Progenitor cell of endocrine pancreas (in vitro differentiated cells): ENCODE results near the gene ZNF222. TPM values are rescaled to one million over a fixed set of nuclear protein-coding genes. Genes with fewer than 3 reads are reported as not detected.

Experiments used
- DNase-seq: peaks from one replicate; pipeline ENCODE4 v3.0.0; 2021; ENCODE audit warnings: low spot score; ENCODE audit not compliant: unreplicated experiment
- H3K27ac Mint-ChIP-seq: 2 replicates; pipeline ENCODE4 v1.8.0; 2021; ENCODE audit warnings: mild to moderate bottlenecking, moderate library complexity, mixed read lengths
- H3K27me3 Mint-ChIP-seq: 2 replicates; pipeline ENCODE4 v1.8.0; 2021; ENCODE audit warnings: mixed read lengths
- H3K36me3 Mint-ChIP-seq: 2 replicates; pipeline ENCODE4 v1.8.0; 2022; ENCODE audit warnings: mixed read lengths; ENCODE audit not compliant: insufficient read depth
- H3K4me1 Mint-ChIP-seq: 2 replicates; pipeline ENCODE4 v1.8.0; 2021; ENCODE audit warnings: low read depth, mixed read lengths
- H3K4me3 Mint-ChIP-seq: 2 replicates; pipeline ENCODE4 v1.8.0; 2021; ENCODE audit warnings: low read depth, mild to moderate bottlenecking, moderate library complexity, mixed read lengths
- H3K9me3 Mint-ChIP-seq: 2 replicates; pipeline ENCODE4 v1.8.0; 2021; ENCODE audit warnings: low read depth, mixed read lengths
- CTCF ChIP-seq: fragments of 200-600 bp; sonication (generic); IDR thresholded peaks from one replicate; pipeline ENCODE4 v1.5.0; 2021; ENCODE audit warnings: antibody characterized with exemption, mild to moderate bottlenecking; ENCODE audit not compliant: unreplicated experiment
- total RNA-seq: library from RNA; stranded (reverse); gene quantifications from 2 replicates; pipeline ENCODE4 v1.2.1, GENCODE V29; 2021

ZNF222 gene
- total RNA-seq, 1 donor from 2014 or later, result 10.0 TPM

- H3K36me3 Mint-ChIP-seq, result peaks cover 35% of the 10 kb centered on the region
- TF ChIP-seq CTCF, result no peak
- H3K9me3 Mint-ChIP-seq, result peaks cover 1% of the 10 kb centered on the region
Observed at GRCh38 chr19:44055870-44056269, 30.7 kb downstream of the ZNF222 start.

GRCh38 chr19:44059229-44059628 lies 34.0 kb downstream of the ZNF222 start:
- no peak for TF ChIP-seq CTCF
- DNase-seq, result no peak
- no peak overlapping the region for H3K27ac Mint-ChIP-seq
- peaks cover 61% of the 10 kb centered on the region for H3K36me3 Mint-ChIP-seq
- H3K4me3 Mint-ChIP-seq, result no peak overlapping the region
- H3K4me1 Mint-ChIP-seq, result peaks cover 5% of the 10 kb centered on the region
- no peaks in the 10 kb centered on the region for H3K9me3 Mint-ChIP-seq
- H3K27me3 Mint-ChIP-seq, result no peaks in the 10 kb centered on the region

More at GRCh38 chr19:44055870-44056269, 30.7 kb downstream of the ZNF222 start:
- DNase-seq, result no peak
- H3K27ac Mint-ChIP-seq, result no peak overlapping the region
- no peak overlapping the region for H3K4me3 Mint-ChIP-seq
- H3K27me3 Mint-ChIP-seq, result peaks cover 1% of the 10 kb centered on the region
- H3K4me1 Mint-ChIP-seq, result peaks cover 30% of the 10 kb centered on the region

GRCh38 chr19:44061038-44061437 lies 35.9 kb downstream of the ZNF222 start:
- TF ChIP-seq CTCF, result no peak
- H3K4me1 Mint-ChIP-seq, result no peaks in the 10 kb centered on the region
- H3K36me3 Mint-ChIP-seq, result peaks cover 64% of the 10 kb centered on the region
- no peak overlapping the region for H3K4me3 Mint-ChIP-seq
- H3K27ac Mint-ChIP-seq, result no peak overlapping the region
- H3K9me3 Mint-ChIP-seq, result peaks cover 11% of the 10 kb centered on the region
- no peaks in the 10 kb centered on the region for H3K27me3 Mint-ChIP-seq
- no peak for DNase-seq

- Mint-ChIP-seq H3K4me3 (no peak overlapping the region), H3K27ac (no peak overlapping the region), H3K27me3 (no peaks in the 10 kb centered on the region), H3K36me3 (peaks cover 74% of the 10 kb centered on the region), H3K4me1 (no peaks in the 10 kb centered on the region), H3K9me3 (peaks cover 45% of the 10 kb centered on the region)
- no peak for DNase-seq
- TF ChIP-seq CTCF, result no peak
Observed at GRCh38 chr19:44066305-44066704, 41.1 kb downstream of the ZNF222 start.

GRCh38 chr19:44069415-44069814 lies 44.2 kb downstream of the ZNF222 start:
- peaks cover 51% of the 10 kb centered on the region for H3K36me3 Mint-ChIP-seq
- H3K4me1 Mint-ChIP-seq, result peaks cover 16% of the 10 kb centered on the region
- TF ChIP-seq CTCF, result no peak
- no peak for DNase-seq
- H3K27ac Mint-ChIP-seq, result no peak overlapping the region
- H3K27me3 Mint-ChIP-seq, result no peaks in the 10 kb centered on the region
- H3K4me3 Mint-ChIP-seq, result no peak overlapping the region
- H3K9me3 Mint-ChIP-seq, result peaks cover 49% of the 10 kb centered on the region
